Suppressor macrophage treated with lipopolysaccharide for 4 hours (primary cell): Measurements from ENCODE around the gene EXOC5.
A peak's percentile ranks its signal among the peaks of the same experiment; 100 is the strongest.
"Not testable (repeated sequence)": the region's sequence is repeated elsewhere in the genome, so short reads cannot be mapped to it uniquely, and the experiment has no call there.

ENCODE experiments used
- DNase-seq: peaks from one replicate; pipeline ENCODE4 v3.0.0-alpha.2; 2020

EXOC5 gene

GRCh38 chr14:57258221-57258620, 10.5 kb downstream of the EXOC5 start:
- DNase-seq: not testable (repeated sequence)

DNA sequence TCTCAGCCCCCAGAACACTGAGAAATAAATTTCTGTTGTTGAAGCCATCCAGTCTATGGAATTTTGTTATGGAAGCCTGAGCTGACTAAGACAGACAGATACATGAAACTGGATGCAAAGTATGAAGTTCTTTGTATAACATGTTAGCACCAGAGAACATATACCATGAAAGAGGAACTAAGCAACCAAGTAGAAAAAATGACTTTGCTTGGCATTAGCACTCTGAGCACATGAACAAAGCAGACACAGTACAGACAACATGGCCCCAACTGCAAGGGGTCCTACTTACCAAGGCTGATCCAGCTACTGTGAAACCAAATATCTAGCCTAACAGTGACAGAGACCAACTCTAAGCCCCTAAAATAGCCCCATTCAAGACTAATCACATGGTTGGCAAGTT, 13.8 kb downstream of the EXOC5 start:
- DNase-seq: no peak

DNA sequence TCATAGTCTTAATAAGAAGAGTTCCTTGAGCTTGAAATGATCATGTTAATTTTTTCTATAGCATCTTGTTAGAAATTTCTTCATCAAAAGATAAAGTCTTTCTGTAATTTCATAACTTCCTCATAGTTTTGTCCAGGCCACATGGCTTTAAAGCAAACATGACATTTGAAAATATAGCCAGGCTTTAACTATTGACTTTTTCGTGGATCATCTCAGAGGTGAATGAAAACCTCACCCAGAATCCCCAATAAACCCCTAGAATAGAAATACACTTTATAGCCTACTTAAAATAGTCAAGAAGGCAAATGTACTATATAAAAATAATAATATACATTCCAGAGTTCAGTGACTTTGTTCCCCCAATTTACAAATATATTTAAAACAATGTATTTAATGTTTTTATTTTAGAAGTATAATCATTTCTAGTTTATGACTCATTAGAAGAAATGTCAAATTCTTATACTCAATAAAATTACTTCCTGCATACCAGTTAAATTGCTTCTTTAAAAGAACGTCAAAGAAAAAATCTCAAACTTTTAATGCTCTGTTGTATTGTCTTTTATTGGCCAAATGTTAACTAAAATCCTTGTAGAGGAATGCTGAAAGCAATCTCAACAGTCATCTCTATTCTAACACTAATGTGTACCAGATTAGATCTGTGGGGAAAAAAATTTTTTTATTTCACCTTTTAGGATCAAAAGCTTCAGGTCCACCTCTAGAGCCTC, 21.6 kb downstream of the EXOC5 start:
- no peak for DNase-seq

DNA sequence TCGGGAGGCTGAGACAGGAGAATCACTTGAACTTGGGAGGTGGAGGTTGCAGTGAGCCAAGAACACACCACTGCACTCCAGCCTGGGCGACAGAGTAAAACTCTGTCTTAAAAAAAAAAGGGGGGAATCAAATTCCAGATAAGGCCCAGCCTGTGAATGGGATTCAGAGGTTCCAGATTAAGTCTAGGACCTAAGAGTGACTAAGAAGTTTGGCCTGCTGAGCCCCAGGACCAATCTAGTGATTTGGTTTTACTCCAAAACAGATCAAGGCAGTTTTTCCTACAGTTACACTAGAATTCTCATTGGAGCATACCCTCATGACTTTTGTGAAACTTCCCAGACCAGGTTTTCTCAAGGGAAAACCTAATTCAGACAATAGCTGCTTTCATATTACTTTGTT, 22.8 kb downstream of the EXOC5 start:
- no peak for DNase-seq

- DNase-seq: no peak
Measured at GRCh38 chr14:57244106-57244505, 24.6 kb downstream of the EXOC5 start.

- no peak for DNase-seq
Measured at GRCh38 chr14:57243320-57243719, 25.4 kb downstream of the EXOC5 start.

DNA sequence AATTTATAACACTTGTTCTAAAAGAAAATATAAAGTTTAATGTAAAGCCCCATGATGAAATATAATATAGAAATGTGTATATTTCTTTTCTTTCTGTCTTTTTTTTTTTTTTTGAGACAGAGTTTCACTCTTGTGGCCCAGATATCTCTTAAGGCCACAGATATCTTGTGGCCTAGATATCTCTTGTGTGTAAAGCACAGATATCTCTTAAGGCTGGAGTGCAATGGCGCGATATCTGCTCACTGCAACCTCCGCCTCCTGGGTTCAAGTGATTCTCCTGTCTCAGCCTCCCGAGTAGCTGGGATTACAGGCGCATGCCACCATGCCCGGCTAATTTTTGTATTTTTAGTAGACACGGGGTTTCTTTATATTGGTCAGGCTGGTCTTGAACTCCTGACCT, 28.6 kb downstream of the EXOC5 start:
- not testable (repeated sequence) for DNase-seq

GRCh38 chr14:57232006-57232405, 36.7 kb downstream of the EXOC5 start:
- DNase-seq: peak; percentile 45

DNA sequence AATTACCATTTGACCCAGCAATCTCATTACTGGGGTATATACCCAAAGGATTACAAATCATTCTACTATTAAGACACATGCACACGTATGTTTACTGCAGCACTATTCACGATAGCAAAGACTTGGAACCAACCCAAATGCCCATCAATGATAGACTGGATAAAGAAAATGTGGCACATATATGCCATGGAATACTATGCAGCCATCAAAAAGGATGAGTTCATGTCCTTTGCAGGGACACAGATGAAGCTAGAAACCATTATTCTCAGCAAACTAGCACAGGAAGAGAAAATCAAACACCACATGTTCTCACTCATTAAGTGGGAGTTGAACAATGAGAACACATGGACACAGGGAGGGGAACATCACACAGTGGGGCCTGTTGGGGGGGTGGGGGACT, 40.4 kb downstream of the EXOC5 start:
- DNase-seq: not testable (repeated sequence)

DNA sequence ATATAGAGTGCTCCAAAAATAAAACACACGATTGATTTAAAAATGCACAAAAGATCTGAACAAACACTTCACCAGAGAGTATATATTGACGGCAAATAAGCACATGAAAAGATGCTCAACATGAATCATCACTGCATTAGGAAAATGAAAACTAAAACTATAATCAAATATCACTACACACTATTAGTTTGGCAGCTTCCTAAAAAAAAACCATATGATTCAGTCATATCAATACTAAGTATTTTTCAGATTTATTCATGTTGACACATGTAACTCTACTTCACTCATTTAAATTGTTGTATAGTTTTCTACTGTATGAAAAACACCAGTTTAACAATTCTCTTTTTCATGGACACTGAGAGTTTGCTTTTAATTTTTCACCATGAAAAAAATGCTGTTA, 41.6 kb downstream of the EXOC5 start:
- DNase-seq: peak; percentile 23

GRCh38 chr14:57221931-57222330, 46.8 kb downstream of the EXOC5 start:
- no peak for DNase-seq

DNA sequence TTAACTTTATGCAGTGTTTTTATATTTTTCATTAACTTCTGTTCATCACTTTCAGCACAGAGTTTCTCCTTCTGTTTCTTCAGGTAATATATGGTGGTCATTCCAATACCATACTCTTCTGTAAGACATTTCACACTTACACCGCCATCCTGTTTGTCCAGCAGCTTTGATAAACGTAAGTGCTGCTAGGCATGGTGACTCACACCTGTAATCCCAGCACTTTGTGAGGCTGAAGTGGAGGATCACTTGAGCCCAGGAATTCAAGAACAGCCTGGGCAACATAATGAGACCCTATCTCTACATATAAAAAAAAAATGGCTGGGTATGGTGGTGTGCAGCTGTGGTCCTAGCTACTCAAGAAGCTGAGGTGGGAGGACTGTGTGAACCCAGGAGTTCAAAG, 55.8 kb downstream of the EXOC5 start:
- DNase-seq: no peak

GRCh38 chr14:57209561-57209960, 59.1 kb downstream of the EXOC5 start:
- DNase-seq: no peak

DNA sequence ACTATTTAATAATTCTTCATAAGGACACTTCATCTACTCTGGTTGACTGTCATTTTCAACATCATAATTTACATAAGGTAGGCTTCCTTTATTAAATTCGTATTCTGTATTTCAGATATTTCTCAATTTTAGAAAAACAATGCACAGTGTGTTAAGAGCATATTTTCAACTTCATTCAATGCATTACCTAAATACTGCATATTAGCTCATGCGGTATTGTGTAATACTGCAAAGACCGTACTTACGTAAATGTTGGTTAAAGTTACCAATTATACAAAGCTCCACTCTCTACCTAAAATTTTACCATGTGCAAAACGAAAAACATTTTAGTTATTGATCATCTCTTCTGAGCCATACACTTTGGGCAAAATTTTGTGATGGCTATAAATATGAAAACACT, 62.8 kb downstream of the EXOC5 start:
- DNase-seq: peak; percentile 15

DNA sequence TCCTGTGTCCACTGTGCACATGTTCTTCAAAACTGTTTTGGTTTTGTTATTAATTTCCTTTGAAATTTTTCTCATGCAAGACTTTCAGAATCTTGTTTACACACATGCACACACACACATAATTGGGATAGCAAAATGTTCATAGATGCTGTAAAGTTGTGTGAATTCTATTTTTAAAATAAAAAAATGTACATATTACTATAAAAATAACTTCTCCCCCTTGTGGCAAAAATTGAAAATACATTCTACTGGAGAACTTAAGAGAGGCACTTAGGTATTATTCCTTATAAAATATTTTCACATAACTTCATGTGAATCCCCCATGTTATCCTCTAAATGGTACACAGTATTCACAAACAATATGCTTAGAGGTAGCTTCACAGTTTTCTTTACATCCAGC, 66.0 kb downstream of the EXOC5 start:
- not testable (repeated sequence) for DNase-seq

GRCh38 chr14:57199921-57200320, 68.8 kb downstream of the EXOC5 start:
- peak; percentile 66 for DNase-seq

DNA sequence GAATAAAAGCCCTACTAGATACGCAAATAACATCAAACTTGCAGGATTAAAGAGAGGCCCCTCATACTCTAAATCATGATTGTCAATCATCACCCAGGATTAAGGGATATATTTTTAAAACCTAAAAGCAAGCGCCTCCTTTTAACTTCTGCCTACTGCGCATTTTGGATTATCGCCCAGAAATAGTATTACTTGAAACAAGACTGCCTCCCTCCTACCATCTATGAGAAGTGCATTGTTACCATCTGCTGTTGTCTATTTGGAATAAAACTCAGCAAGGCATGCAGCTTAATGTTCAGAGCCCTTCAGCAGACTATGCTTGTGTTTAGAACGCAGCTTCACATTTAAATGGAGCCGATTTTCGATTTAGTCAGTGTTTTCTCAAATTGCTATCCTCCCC, 79.6 kb downstream of the EXOC5 start:
- no peak for DNase-seq

DNA sequence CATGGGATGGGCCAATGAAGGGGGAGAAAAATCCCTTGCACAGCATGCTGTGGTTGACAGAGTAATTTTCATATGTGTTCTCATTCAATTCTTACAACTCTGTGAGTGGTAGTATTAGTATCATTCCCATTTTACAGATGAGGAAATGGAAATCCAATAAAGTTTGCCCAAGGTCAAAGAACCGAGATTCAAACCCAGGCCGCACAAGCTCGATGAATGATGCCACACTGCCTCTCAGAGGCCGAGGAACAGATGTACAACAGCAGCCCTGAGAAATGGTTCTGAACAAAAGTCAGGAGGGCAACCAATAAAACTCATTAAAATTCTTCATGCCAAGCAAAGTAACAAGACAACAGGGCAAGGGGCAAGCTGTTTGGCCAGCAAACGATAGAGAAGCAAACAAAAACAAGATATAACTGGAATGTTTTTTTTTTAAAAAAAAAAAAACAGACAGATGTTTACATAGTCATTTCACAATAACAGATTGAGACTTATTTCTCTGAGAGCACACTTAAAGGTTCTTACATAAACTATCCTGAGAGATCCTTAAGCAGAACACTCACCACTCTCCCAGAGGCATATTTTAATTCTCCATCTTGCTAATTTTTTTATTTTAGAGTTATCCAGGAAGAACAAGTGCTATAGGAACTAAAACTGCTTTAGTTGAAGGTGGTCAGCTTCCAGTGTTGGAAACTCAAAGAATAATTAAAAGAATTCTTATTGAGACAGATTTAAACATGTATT, 85.8 kb downstream of the EXOC5 start:
- DNase-seq: no peak

DNA sequence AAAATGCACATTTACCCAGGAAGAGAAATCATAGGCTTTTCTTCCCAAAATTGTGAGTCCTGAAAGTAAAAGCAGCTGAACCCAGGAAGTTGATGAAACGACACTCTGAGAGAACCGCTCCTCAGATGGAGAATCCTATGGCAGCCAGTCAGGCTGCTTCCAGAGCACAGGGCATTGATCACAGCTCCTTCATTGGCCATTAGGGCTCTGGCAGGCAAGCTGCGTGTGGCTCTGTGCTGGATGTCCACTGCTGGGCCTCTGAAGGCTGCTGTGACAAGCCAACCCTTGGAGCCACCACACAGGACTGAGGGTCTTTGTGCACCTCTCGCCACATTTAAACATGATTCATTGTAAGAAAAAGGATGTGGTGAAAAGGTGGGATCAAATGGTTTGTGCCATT, 89.4 kb downstream of the EXOC5 start:
- DNase-seq: no peak

- no peak for DNase-seq
Measured at GRCh38 chr14:57174466-57174865, 94.2 kb downstream of the EXOC5 start.

GRCh38 chr14:57171903-57172302, 96.8 kb downstream of the EXOC5 start:
- DNase-seq: no peak

- no peak for DNase-seq
Measured at GRCh38 chr14:57171363-57171762, 97.3 kb downstream of the EXOC5 start.

- no peak for DNase-seq
Measured at GRCh38 chr14:57169901-57170300, 98.8 kb downstream of the EXOC5 start.

- DNase-seq: no peak
Measured at GRCh38 chr14:57168138-57168679, 100.5 kb downstream of the EXOC5 start.
